Activated T-helper 1 cell treated with anti-CD3 and anti-CD28 coated beads, Interleukin-12 subunit alpha, Interleukin-12 subunit beta, Interleukin-2, Interleukin-4 antibody, amounts not matched to agents 30 ng/mL and 10 ng/mL and 1 ng/mL, durations not matched to agents 14 hours and 24 hours and 36 hours (primary cell): ENCODE measurements around the gene OXT. TPM values are rescaled to one million over a fixed set of nuclear protein-coding genes. Genes with fewer than 3 reads are reported as not detected.
"Not testable (repeated sequence)": the region's sequence is repeated elsewhere in the genome, so short reads cannot be mapped to it uniquely, and the experiment has no call there.

ENCODE experiments used
- DNase-seq: peaks from one replicate; pipeline ENCODE4 v3.0.0; 2021; ENCODE audit warnings: low spot score
- H3K27ac Mint-ChIP-seq: one replicate; pipeline ENCODE4 v1.8.0; 2021; ENCODE audit warnings: mild to moderate bottlenecking, mixed read lengths
- H3K27me3 Mint-ChIP-seq: one replicate; pipeline ENCODE4 v1.8.0; 2022; ENCODE audit warnings: mild to moderate bottlenecking, moderate library complexity, mixed read lengths; ENCODE audit not compliant: insufficient read depth
- H3K36me3 Mint-ChIP-seq: one replicate; pipeline ENCODE4 v1.8.0; 2021; ENCODE audit warnings: low read depth, mixed read lengths
- H3K4me1 Mint-ChIP-seq: one replicate; pipeline ENCODE4 v1.8.0; 2021; ENCODE audit warnings: low read depth, mixed read lengths
- H3K4me3 Mint-ChIP-seq: one replicate; pipeline ENCODE4 v1.8.0; 2021; ENCODE audit warnings: mild to moderate bottlenecking, moderate library complexity, mixed read lengths
- H3K9me3 Mint-ChIP-seq: one replicate; pipeline ENCODE4 v1.8.0; 2021; ENCODE audit warnings: mixed read lengths
- intact Hi-C: fragments of 100-400 bp; cut with micrococcal nuclease; formaldehyde crosslinking; loops from one replicate; pipeline ENCODE4 v1.15.1; 2024
- total RNA-seq: library from RNA; stranded (reverse); gene quantifications from 2 replicates; pipeline ENCODE4 v1.2.3, GENCODE V29; 2022

The OXT gene
- total RNA-seq, 1 donor from 2014 or later = not detected

DNA sequence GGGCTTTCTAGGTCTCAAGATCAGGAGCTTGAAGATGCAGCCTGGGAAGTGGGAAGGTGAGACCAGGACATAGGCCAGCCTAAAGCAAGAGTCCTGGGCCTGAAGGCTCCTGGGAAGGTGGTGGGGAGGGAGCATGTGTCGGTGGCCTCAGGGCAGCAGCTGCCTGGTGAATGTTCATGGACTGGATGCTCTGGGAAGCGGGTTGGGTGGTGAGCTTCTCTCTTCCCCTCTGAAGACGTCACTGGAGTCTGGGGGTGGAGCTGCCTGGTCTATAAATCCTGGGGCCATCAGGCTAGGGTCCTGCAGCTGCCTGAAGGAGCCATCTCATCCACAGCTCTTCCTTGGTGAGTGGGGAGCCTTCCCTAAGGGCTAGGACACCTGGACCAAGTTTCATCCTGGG lies 28.1 kb upstream of the OXT start, which contains the start of gene GNRH2:
Gene GNRH2 (plus strand): TSS at position 301 of the 400 bp plus-strand sequence. CDS start 793 bp downstream, outside the sequence.
- DNase-seq = no peak
- Mint-ChIP-seq H3K27me3 (no peaks in the 10 kb centered on the region), H3K9me3 (no peaks in the 10 kb centered on the region), H3K4me3 (peak within 1 kb of the TSS; percentile 42), H3K36me3 (peaks cover 34% of the 10 kb centered on the region), H3K4me1 (peaks cover 26% of the 10 kb centered on the region), H3K27ac (no peak within 1 kb of the TSS)
- intact Hi-C loops = no loop called here

DNA sequence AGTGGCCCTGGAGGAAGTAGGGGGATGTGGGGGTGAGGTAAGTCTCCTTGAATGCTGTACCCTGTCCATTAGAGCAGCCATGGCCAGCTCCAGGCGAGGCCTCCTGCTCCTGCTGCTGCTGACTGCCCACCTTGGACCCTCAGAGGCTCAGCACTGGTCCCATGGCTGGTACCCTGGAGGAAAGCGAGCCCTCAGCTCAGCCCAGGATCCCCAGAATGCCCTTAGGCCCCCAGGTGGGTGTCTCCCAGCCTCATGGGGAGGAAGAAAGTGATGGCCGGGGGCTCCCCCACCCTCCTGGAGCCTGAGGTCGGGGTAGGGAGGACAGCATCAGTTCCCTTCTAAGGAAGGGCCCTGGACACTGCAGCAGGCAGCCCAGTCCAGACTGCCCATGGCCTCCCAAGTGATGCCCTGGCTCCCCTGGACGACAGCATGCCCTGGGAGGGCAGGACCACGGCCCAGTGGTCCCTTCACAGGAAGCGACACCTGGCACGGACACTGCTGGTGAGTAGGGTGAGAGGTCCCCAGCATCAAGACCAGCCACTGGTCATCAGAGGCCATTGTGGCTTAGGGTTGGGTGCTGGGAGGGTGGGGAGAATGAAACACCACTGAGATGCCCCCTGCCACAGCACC lies 27.0 kb upstream of the OXT start:
- H3K27me3 Mint-ChIP-seq = no peaks in the 10 kb centered on the region
- H3K4me3 Mint-ChIP-seq = peak overlapping the region; percentile 42
- H3K9me3 Mint-ChIP-seq = no peaks in the 10 kb centered on the region
- no peak overlapping the region for H3K27ac Mint-ChIP-seq
- peaks cover 29% of the 10 kb centered on the region for H3K36me3 Mint-ChIP-seq
- intact Hi-C loops = no loop called here
- DNase-seq = no peak
- H3K4me1 Mint-ChIP-seq = peaks cover 24% of the 10 kb centered on the region

DNA sequence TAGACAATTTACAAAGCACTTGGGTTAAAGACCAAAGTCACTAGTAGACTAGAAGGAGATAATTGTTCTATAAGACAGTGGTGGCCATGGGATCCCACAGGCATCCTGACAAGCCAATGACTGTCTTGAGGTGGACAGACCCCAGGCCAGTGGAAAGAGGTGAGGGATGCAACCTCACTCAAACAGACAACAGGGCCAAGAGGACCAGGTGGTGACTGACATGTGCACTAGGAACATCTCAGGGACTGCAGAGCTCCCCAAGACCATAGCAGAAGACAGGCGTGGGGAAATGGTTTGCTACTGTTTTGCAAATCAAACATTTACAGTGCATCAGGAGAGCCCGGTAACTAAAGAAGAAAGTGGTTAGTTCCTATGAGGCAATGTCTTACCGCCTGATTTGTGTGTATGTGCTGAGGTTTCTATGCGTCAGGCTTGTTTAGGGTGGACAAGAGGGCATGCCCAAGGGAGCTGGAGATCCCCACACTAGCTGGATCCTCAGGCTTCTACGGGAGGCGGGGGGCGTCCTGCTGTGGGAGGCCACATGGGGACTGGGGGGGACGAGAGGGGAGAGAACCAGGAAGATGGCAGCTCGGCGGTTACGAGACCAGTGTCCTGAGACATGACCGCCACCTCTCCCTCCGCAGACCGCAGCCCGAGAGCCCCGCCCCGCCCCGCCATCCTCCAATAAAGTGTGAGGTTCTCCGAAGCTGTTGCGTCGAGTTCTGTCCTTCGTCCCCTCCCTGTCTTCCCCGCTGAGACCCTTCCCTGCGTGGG lies 26.2 kb upstream of the OXT start:
- no peak for DNase-seq
- intact Hi-C loops = loop anchor here (1.0 kb wide), 3 partner anchors 34 to 172 kb away; partner anchors contain the start of gene PTPRA
- H3K36me3 Mint-ChIP-seq = peaks cover 34% of the 10 kb centered on the region

DNA sequence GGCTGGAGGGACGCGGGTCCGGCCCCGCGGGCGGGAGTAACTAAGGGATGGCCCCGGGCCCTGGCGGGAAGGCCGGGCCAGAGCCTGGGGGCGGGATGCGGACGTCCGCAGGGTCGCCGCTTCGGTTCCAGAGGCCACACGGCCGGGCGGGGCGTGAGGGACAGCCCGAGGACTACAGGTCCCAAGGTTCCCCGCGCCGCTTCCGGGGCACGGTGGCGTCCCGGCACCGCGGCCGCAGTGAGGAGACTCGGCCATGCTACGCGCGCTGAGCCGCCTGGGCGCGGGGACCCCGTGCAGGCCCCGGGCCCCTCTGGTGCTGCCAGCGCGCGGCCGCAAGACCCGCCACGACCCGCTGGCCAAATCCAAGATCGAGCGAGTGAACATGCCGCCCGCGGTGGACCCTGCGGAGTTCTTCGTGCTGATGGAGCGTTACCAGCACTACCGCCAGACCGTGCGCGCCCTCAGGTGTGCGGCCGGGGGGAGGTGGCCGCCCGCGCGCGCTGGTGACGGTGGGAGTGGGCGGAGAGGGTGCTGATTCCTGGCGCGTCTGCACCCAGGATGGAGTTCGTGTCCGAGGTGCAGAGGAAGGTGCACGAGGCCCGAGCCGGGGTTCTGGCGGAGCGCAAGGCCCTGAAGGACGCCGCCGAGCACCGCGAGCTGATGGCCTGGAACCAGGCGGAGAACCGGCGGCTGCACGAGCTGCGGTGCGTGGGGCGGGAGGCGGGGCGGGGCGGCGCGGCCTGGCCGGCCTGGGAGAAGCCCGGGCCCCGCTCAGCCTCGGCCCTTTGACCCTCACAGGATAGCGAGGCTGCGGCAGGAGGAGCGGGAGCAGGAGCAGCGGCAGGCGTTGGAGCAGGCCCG lies 25.4 kb upstream of the OXT start, which contains the start of gene MRPS26:
Gene MRPS26 (plus strand): TSS at position 237 of the 861 bp plus-strand sequence. CDS start 17 bp downstream, at position 254.
- no peaks in the 10 kb centered on the region for H3K9me3 Mint-ChIP-seq
- DNase-seq = peak; percentile 80
- peaks cover 11% of the 10 kb centered on the region for H3K4me1 Mint-ChIP-seq
- peaks cover 32% of the 10 kb centered on the region for H3K36me3 Mint-ChIP-seq
- intact Hi-C loops = loop anchor here (1.0 kb wide), 4 partner anchors 35 to 394 kb away; partner anchors contain the start of genes NOP56 and PTPRA
- peak within 1 kb of the TSS; percentile 78 for H3K27ac Mint-ChIP-seq
- H3K27me3 Mint-ChIP-seq = no peaks in the 10 kb centered on the region
- H3K4me3 Mint-ChIP-seq = peak within 1 kb of the TSS; percentile 95

More for the DNA sequence above, 26.2 kb upstream of the OXT start:
- Mint-ChIP-seq H3K4me3 (peak overlapping the region; percentile 84), H3K9me3 (no peaks in the 10 kb centered on the region), H3K4me1 (peaks cover 16% of the 10 kb centered on the region), H3K27me3 (no peaks in the 10 kb centered on the region), H3K27ac (peak overlapping the region; percentile 67)

DNA sequence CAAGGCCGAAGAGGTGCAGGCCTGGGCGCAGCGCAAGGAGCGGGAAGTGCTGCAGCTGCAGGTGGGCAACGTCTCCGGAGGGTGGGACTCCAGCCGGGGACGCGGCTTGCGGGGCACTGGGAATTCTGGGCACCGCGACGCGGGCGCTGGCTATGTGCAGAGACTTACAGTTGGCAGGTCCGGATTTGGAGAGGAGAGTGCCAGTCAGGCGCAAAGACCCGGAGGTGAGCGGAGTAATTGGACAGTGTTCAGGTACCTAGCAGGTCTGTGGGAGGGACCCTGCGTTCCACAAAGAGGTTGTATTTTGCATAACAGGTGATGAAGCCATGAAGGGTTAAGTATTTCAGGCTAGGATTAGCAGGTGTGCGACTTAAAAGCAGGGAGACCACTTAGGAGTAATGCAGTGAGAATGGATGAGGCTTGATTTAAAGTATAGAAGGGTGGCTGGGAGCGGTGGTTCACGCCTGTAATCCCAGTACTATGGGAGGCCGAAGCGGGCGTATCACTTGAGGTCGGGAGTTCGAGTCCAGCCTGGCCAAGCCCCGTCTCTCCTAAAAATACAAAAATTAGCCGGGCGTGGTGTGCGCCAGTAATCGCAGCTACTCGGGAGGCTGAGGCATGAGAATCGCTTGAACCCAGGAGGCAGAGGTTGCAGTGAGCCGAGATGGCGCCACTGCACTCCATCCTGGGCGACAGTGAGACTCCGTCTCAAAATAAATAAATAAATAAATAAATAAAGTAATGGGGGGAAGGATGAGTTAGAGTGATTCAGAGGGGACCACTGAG lies 24.6 kb upstream of the OXT start:
- DNase-seq = no peak
- intact Hi-C loops = loop anchor here (1.0 kb wide), 1 partner anchor 395 kb away; the partner anchor contains the start of gene NOP56
- peaks cover 31% of the 10 kb centered on the region for H3K36me3 Mint-ChIP-seq
- no peaks in the 10 kb centered on the region for H3K9me3 Mint-ChIP-seq
- H3K27ac Mint-ChIP-seq = peak overlapping the region; percentile 78
- no peaks in the 10 kb centered on the region for H3K27me3 Mint-ChIP-seq
- H3K4me3 Mint-ChIP-seq = peak overlapping the region; percentile 95
- peaks cover 11% of the 10 kb centered on the region for H3K4me1 Mint-ChIP-seq

DNA sequence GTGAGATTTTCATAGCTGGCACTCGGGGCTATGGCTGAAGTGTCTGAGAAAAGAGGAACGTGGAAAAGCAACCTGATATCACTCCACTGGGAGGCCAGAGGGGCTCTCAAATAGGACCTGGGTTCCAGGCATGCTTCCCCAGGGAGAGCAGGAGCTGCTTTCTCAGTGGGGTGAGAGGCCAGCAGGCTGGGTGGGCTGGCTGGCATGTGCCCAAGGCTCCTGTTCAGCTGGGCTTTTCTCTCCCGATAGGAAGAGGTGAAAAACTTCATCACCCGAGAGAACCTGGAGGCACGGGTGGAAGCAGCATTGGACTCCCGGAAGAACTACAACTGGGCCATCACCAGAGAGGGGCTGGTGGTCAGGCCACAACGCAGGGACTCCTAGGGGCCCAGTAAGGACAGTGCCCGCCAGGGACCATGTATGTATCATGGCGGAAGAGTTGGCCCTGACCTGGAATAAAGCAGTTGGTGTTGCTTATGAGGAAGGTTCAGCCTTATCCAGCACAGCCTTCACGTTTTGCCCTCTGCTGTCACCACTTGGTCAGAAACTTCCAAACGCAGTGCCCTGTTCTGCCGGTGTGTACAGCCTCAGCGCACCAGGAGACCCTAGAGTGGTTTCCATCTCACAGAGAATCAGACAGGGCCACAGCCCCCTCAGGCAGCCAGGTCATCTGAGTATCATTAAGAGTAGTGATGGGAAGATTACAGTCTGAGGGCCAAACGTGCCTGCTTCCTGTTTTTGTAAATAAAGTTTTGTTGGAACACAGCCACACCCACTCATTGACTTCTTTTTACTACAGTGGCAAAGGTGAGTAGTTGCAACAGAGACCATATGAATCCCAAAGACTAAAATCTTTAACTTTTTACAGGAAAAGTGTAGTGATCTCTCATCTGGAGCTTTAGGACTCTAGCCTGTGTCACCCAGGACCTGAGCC lies 23.7 kb upstream of the OXT start:
- H3K27ac Mint-ChIP-seq = peak overlapping the region; percentile 29
- no peaks in the 10 kb centered on the region for H3K9me3 Mint-ChIP-seq
- no peak for DNase-seq
- H3K4me1 Mint-ChIP-seq = peaks cover 11% of the 10 kb centered on the region
- H3K4me3 Mint-ChIP-seq = peak overlapping the region; percentile 95
- H3K36me3 Mint-ChIP-seq = peaks cover 27% of the 10 kb centered on the region
- no peaks in the 10 kb centered on the region for H3K27me3 Mint-ChIP-seq
- intact Hi-C loops = no loop called here

DNA sequence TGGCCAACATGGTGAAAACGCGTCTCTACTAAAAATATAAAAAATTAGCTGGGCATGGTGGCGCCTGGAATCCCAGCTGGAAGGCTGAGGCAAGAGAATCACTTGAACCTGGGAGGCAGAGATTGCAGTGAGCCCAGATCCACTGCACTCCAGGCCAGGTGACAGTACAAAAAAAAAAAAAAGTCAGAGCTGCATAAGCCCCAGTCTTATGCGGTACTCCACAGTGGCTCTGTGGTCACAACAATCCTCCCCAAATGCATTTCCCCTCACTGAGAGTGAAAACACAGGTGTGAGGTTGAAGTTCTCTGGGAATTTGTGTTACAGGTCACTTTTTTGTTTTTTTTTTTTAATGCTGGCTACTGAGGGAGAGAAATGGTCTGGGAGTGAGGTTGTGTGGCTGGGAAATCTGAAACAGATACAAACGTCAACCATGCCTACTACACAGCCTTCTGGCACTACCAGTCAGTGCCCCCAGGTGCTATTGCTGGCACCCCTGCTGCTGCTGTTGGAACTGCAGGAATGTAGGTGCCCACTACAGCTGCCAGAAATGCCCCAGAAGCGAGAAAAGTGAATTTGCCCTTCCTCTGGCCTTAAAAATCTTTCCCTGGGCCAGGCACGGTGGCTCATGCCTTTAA lies 19.9 kb upstream of the OXT start:
- Mint-ChIP-seq H3K36me3 (peaks cover 27% of the 10 kb centered on the region), H3K27ac (no peak overlapping the region), H3K4me1 (peaks cover 6% of the 10 kb centered on the region), H3K9me3 (no peaks in the 10 kb centered on the region), H3K4me3 (no peak overlapping the region), H3K27me3 (peaks cover 2% of the 10 kb centered on the region)
- no peak for DNase-seq
- intact Hi-C loops = loop anchor here (2.0 kb wide), 1 partner anchor 153 kb away; the partner anchor contains the start of gene DDRGK1

DNA sequence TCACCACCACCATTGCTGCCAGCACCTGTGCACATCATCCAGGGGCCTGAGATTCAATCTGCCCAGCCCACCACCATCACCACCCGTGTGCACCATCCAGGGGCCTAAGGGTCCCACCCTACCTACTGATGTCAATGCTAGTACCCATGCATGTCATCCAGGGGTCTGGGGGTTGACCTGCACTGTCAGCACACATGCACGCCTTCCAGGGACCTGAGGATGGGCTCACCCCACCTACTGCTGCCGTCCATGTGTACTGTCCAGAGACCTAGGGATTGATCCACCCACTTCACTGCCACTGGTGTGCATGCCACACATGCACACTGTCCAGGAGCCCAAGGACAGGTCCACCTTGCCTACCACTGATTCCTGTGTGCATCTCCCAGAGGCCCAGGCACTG lies 11.9 kb upstream of the OXT start:
- Mint-ChIP-seq H3K4me3 (no peak overlapping the region), H3K36me3 (peaks cover 2% of the 10 kb centered on the region), H3K27me3 (peaks cover 6% of the 10 kb centered on the region), H3K9me3 (no peaks in the 10 kb centered on the region), H3K4me1 (no peaks in the 10 kb centered on the region), H3K27ac (no peak overlapping the region)
- DNase-seq = no peak
- intact Hi-C loops = no loop called here

DNA sequence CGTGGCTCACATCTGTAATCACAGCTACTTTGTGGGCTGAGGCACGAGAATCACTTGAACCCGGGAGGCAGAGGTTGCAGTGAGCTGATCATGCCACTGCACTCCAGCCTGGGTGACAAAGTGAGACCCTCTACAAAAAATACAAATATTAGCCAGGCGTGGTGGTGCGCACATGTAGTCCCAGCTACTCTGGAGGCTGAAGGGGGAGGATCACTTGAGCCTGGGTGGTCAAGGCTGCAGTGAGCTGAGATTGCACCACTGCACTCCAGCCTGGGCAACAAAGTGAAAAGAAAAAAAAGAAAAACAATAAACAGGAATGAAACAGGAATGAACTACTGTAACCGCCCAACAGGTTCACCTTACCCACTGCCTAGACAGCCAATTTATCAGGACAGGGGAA lies 7.3 kb upstream of the OXT start:
- H3K4me1 Mint-ChIP-seq, H3K36me3 Mint-ChIP-seq, intact Hi-C loops, DNase-seq, H3K9me3 Mint-ChIP-seq, H3K4me3 Mint-ChIP-seq, H3K27me3 Mint-ChIP-seq, H3K27ac Mint-ChIP-seq: not testable (repeated sequence)

DNA sequence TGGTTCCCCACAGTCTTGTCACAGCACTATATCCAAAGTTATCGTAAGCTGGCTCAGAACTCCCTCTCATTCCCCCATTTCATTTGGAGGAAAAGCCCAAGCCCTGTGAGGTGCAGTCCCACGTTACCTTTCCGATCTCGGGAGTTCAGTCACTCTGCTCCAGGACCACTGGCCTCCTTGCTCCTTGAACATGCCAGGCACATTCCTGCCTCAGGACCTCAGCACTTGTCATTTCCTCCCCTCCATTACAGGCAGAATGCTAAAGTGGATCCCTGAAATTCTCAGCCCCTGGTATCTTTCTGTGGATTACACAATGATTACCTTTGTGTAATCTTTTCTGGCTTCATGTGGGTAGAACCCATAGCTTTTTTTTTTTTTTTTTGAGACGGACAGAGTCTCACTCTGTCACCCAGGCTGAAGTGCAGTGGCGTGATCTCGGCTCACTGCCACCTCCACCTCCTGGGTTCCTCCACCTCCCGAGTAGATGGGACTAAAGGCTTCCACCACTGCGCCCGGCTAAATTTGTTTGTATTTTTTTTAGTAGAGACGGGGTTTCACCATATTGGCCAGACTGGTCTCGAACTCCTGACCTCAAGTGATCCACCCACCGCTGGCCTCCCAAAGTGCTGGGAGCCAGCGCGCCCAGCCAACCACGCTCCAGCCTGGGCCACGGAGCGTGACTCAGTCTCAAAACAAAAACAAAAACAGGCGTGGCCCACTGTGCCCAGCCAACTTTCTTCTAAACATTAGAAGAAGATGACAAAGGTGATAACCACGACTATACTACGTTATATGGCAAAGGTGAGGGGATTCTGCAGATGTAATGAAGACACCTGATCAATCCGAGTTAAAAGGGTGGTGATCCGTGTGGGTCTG lies 4.0 kb upstream of the OXT start:
- intact Hi-C loops = no loop called here
- DNase-seq = no peak
- no peaks in the 10 kb centered on the region for H3K9me3 Mint-ChIP-seq
- H3K27me3 Mint-ChIP-seq = peaks cover 6% of the 10 kb centered on the region
- no peak overlapping the region for H3K27ac Mint-ChIP-seq
- peaks cover 4% of the 10 kb centered on the region for H3K36me3 Mint-ChIP-seq
- H3K4me1 Mint-ChIP-seq = peaks cover 12% of the 10 kb centered on the region
- no peak overlapping the region for H3K4me3 Mint-ChIP-seq
